NCI-H69 (cell line): ENCODE data around the gene PHLPP1.

Source experiments
- DNase-seq: peaks from one replicate; lab custom pipeline; 2025; lab: John Stamatoyannopoulos, UW

Gene PHLPP1

GRCh38 chr18:62984656-62985315, 269.4 kb downstream of the PHLPP1 start:
- no peak for DNase-seq

GRCh38 chr18:62986490-62986889, 271.1 kb downstream of the PHLPP1 start:
- DNase-seq, result no peak

GRCh38 chr18:62987055-62987830, 271.9 kb downstream of the PHLPP1 start:
- no peak for DNase-seq

GRCh38 chr18:62987859-62988258, 272.5 kb downstream of the PHLPP1 start:
- DNase-seq, result no peak

GRCh38 chr18:62988471-62988870, 273.1 kb downstream of the PHLPP1 start:
- DNase-seq, result no peak

- DNase-seq, result no peak
Observed at GRCh38 chr18:62989195-62989594, 273.9 kb downstream of the PHLPP1 start.

- DNase-seq, result no peak
Observed at GRCh38 chr18:62990653-62991052, 275.3 kb downstream of the PHLPP1 start.

- no peak for DNase-seq
Observed at GRCh38 chr18:62991389-62991788, 276.0 kb downstream of the PHLPP1 start.

- peak; percentile 23 for DNase-seq
Observed at GRCh38 chr18:62991959-62992358, 276.6 kb downstream of the PHLPP1 start.

GRCh38 chr18:62992877-62993365, 277.6 kb downstream of the PHLPP1 start:
- no peak for DNase-seq

GRCh38 chr18:62996566-62996965, 281.2 kb downstream of the PHLPP1 start:
- no peak for DNase-seq

GRCh38 chr18:62997076-62997475, 281.7 kb downstream of the PHLPP1 start:
- no peak for DNase-seq

- no peak for DNase-seq
Observed at GRCh38 chr18:62998443-62998842, 283.1 kb downstream of the PHLPP1 start.

GRCh38 chr18:62999392-62999791, 284.1 kb downstream of the PHLPP1 start:
- DNase-seq, result no peak

GRCh38 chr18:62999921-63000320, 284.6 kb downstream of the PHLPP1 start:
- no peak for DNase-seq

GRCh38 chr18:63000839-63001238, 285.5 kb downstream of the PHLPP1 start:
- DNase-seq, result no peak

GRCh38 chr18:63001861-63002260, 286.5 kb downstream of the PHLPP1 start:
- no peak for DNase-seq

GRCh38 chr18:63002305-63002704, 287.0 kb downstream of the PHLPP1 start:
- no peak for DNase-seq

GRCh38 chr18:63002803-63003445, 287.6 kb downstream of the PHLPP1 start:
- DNase-seq, result no peak

- DNase-seq, result no peak
Observed at GRCh38 chr18:63003899-63004298, 288.6 kb downstream of the PHLPP1 start.

- DNase-seq, result no peak
Observed at GRCh38 chr18:63004466-63005089, 289.2 kb downstream of the PHLPP1 start.

- DNase-seq, result no peak
Observed at GRCh38 chr18:63005306-63005705, 290.0 kb downstream of the PHLPP1 start.
